Stimulated activated CD8-positive, alpha-beta memory T cell treated with anti-CD3 and anti-CD28 coated beads, Interleukin-7, amount 100 ng/mL, for 48 hours (primary cell): Measurements from ENCODE around the gene MKI67.
"Not testable (repeated sequence)": the region's sequence is repeated elsewhere in the genome, so short reads cannot be mapped to it uniquely, and the experiment has no call there.

ENCODE experiments used
- DNase-seq, 2 donors: peaks; one replicate each; pipeline ENCODE4 v3.0.0-alpha.2; 2020; ENCODE audit warnings: low read depth in 1 of 2; ENCODE audit errors: extremely low read depth in 1 of 2

MKI67 gene

DNA sequence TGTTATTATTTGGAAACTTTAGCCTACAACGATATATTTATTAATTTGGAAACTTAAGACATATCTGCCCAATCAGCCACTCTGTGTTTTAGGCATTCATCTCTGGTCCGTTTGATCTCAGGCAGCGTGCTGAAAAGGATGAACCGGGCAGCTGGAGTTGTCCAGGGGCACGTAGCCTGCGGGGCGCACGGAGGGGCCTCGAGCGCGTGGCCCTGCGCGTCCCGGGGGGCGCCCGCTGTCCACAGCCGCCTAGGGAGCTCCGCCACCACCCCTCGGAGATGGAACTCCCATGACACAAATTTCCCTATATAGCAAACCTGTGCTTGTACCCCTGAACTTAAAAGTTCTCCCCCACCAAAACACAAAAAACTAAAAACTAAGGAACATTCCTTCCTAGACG lies 24.3 kb upstream of the MKI67 start:
- no peak for DNase-seq

DNA sequence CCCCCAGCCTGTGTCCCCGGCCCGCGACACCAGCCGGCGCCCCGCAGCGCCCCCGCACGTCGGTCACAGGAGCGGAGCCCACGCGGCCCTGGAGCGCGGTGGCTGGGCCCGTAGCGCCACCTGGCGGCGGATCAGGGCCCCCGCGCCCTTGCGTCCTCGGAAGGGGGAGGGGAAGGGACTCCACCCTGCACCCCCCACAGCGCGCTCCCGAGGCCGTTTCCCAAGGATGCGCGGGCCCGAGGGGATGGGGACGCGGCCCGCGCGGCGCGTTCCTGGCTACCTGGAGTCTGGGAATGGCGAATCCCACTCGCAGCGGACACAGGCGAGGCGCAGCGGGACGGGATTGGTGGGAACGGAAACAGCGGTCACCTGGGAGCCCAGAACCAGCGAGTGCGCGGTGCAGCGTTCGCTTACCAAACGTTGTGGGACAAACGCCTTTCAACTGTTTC lies 23.8 kb upstream of the MKI67 start:
- DNase-seq = peak; percentile 31 to 53

DNA sequence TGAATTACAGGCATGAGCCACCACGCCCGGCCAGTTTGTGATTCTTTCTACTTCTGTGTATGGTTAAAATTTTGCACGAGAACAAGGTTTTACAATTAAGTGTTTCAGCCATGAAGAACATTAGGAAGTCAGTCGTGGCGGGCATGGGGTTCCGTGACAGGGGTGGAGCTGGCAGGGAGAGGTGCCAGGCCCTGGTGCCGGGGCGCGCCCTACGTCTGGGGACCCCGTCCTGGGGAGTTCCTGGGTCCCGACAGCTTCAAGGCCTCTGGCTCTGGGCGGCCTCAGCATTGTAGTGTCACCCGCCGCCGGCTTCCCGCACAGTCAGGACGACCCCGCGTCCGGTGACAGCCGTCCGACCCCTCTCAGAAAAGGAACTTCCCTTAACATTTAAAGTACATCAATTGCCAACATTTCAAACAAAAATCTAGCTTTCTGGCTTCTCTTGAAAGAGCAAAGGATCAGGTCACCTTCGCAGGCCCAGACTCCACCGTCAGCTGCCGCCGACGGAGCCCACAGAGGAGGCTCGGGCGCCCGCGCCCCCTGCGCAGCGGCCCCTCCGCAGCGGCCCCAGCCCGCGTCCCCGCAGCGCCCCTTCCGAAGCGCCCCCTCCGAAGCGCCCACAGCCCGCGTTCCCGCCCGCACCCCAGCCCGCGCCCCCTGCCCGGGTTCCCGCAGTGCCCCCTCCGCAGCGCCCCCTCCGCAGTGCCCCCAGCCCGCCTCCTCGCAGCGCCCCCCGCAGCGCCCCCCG lies 23.2 kb upstream of the MKI67 start:
- no peak for DNase-seq

DNA sequence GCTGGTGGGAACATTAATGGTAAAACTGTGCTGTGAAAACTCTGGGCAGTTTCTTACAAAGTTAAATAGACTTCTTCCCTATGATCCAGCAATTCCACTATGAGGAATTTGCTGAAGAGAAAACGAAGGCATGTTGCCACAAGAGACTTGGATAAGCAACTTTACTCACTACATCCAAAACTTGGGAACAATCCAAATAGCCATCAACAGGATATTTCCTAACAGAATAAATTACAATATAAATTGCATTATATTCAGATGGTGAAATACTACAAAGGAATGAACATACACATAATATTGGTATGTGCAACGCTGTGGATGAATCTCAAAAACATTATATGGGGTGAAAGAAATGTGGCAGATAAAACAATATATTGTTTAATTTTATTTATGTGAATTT lies 21.4 kb upstream of the MKI67 start:
- DNase-seq = no peak

DNA sequence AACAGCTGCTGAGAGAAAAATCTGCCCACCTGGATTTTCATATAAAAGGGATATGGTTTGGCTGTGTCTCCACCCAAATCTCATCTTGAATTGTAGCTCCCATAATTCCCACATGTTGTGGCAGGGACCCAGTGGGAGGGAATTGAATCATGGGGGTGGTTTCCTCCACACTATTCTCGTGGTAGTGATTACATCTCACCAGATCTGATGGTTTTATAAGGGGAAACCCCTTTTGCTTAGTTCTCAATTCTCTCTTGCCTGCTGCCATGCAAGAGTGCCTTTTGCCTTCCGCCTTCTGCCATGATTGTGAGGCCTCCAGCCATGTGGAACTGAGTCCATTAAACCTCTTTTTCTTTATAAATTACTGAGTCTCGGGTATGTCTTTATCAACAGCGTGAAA lies 20.8 kb upstream of the MKI67 start:
- no peak for DNase-seq

DNA sequence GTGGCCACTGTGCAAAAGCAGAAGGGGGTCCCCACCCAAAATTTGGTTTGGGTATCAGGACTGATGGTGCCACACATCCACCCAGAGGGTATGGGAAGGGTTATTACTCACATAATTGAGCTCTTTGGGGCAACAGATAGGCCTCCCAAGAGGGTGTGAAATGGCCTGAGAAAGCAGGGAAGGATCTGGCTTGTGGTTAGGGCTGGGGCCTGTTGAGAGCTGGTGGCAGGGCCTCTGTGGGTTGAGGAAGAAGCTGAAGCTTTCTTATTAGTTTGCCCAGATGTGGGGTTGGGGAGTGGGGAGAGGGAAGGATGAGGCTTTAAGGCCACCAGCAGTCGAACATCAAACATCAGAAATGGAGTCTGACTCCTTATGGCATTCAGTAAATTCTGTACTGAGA lies 18.3 kb upstream of the MKI67 start:
- no peak for DNase-seq

DNA sequence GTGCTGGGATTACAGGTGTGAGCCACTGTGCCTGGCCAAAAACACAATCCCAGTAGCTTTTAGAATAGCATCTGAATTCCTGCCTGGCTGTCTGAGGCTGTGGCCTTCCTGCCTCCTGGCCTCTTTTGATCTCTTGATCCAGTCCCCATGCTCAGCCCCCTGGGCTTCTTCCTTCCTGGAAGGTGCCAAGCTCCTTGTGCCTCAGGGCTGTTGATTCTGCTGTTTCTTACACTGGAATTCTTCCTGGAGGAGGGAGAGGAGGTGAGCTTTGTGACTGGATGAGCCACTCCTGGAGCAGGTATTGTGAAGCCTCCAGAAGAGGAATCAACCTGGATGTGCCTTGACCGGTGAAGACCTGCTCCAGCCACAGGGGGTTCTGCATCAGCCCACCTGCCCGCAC lies 17.3 kb upstream of the MKI67 start:
- no peak for DNase-seq

DNA sequence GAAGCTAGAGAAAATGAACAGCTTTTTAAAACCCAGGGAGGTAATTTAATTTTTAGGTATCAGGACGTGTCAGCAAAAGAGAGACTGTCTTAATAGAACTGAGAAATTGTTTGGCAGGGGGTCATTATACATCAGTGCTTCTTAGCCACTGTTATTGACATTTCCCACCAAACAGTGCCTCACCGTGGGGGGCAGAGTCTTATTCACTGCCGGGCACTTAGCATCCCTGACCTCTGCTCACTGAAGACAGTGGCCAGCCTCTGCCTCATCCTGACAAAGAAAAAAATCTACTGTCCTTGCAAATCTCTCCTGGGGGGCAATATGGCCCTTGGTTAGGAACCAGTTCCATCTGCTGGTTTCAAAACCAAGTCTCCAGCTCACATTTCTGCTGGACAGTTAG lies 14.2 kb upstream of the MKI67 start:
- no peak for DNase-seq

DNA sequence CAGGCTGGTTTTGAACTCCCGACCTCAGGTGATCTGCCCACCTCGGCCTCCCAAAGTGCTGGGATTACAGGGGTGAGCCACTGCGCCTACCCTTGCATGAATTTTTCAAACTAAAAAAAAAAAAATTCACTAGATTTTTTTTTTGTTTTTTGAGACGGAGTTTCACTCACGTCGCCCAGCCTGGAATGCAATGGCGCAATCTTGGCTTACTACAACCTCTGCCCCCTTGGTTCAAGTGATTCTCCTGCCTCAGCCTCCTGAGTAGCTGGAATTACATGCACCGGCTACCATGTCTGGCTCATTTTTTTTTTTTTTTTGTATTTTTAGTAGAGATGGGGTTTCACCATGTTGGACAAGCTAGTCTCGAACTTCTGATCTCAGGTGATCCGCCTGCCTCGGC lies 12.2 kb upstream of the MKI67 start:
- DNase-seq = not testable (repeated sequence)

DNA sequence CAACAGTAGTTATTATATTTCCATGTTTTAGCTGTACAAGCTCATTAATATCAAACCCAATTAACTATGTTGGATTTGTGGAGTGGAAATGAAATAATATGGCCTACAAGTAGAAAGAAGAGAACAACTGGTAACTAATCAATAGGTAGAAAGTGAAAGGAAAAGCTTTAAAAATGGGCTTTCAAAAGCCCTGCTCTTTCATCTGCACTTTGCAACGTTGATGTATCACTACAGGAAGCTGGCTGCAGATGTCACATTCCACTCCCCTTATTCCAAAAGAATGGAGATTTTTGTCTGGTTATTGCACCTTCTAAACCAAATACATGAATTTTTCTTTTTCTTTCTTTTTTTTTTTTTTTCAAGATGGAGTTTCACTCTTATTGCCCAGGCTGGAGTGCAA lies 11.7 kb upstream of the MKI67 start:
- DNase-seq = no peak

DNA sequence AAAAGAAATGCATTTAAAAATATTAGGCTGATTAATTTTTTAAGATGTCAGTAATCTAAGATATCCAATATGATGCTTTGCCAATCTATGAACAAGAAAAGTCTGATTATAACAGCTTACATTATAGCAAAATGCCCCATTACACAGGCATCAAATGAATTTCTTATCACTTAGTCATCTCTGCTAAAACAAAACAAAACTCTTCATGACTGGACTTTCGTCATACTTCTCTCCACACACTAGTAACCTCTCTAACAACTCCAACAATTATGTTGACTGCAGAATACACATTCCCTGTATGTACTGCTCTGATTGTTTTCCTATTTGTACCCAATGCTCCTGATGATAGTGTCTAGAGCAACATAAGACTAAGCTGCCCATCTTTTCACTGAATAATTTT lies 3.8 kb upstream of the MKI67 start:
- DNase-seq = no peak

DNA sequence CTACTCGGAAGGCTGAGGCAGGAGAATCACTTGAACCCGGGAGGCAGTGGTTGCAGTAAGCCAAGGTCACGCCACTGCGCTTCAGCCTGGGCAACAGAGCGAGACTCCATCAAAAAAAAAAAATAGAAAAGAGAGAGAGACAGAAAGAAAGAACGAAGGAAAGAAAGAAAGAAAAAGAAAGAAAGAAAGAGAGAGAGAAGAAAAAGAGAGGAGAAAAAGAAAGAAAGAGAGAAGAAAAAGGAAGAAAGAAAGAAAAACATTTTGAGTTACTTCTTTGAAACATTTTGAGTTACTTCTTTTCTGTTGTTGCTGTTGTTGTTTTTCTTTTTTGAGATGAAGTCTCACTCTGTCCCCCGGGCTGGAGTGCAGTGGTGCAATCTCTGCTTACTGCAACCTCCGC lies 2.4 kb upstream of the MKI67 start:
- DNase-seq = no peak

DNA sequence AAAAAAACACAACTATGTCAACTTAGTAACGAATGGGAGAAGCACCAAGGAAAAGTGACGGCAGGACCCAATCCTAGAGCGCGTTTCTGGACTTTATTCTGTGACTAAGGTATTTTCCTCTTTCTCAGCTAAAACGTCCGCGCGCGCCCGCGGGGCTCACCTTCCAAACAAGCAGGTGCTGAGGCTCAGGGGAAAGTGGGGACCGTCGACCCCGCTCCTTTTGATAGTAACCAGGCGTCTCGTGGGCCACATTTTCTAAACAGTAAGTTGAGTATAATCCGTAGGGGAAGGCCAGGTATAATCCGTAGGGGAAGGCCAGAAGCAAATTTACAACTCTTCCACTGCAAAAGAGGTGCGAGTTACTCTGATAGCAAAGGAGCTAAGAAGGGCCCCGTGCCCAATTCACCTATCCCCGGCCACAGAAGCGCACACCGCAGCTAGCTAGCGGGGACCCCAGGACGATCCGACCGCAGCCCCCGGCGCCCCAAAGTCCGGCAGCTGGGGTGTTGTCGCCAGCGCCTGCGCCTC lies 743 bp downstream of the MKI67 start:
- no peak for DNase-seq

DNA sequence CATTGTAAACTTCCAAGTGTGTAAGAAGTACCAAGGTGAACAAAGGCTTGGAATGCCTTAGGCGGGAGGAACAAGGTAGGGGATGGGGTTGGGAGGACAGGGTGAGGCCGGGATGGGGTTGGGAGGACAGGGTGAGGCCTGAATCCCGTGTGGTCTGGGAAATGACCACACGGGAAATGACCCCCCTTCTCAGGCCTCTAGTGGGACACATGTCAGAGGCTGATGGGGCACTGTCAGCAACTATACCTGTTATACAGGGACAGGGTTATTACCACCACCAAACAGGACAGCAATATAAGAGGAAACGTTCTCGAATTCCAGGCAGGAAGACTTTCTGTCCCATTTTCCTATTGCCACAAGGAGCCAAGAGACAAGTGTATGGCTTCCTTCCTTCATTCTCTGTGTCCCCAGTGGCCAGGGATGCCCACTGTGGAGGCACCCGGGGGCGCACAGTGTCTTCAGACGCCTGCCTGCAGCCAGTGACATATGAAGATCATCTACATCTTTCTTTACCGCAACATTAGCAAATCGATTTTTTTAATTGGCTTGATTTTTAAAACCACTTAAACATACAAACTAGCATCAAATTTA lies 1.3 kb downstream of the MKI67 start:
- no peak for DNase-seq

DNA sequence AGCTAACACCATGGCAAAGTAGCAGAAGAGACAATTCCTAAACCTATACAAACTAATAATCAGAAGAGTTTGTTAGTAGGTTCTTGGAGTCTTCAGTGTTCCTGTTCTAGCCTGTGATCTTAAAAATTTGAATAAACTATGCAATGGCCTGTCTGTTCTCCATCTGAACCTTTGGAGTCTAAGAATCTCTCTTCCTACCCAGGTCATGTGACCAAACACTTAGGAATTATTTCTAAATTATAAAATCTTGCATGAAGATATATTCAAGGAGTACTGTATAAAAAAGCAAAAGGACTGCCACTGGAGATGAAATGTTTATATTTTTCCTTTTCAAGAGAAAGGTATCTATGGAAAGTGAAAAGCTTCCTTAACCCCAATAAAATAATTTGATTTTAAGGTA lies 2.4 kb downstream of the MKI67 start:
- DNase-seq = no peak

DNA sequence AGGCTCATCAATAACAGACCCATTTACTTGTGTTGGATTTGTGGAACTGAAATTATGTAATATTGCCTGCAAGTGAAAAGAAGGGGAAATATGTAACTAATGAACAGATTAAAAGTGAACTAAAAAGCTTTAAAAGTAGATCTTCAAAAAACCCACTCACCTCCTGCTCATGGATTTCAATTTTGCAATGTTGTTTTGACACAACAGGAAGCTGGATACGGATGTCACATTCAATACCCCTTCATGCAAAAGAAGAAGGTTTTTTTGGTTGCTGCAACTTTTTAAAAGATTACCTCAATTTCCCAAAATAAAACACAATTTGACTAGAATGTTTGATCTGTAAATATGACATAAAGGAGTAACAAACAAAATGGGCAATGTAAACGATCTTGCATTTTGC lies 3.3 kb downstream of the MKI67 start:
- DNase-seq = no peak

DNA sequence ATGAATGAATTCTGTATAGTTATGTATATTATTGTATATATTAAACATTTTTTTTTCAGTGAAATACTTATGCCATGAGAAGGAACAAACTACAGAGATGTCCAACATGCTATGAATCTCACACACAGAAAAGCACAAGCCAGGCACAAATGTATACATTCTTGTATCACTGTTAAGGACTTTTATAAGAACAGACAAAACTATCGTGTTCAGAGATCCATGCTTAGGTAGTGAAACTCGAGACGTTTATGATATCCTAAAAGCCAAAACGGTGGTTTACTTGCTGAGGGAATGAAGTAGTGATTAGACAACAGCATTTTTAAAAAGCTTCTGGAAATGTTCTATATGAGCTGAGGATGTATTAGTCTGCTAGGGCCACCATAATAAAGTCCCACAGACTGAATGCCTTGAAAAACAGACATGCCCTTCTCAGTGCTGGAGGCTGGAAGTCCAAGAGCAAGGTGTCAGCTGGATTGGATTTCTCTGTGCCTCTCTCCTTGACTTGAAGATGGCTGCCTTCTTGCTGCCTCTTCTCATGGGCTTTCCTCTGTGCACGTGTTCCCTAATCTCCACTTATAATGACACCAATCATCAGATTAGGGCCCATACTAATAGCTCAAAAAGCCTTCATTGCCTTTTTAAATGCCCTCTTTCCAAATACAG lies 4.3 kb downstream of the MKI67 start:
- no peak for DNase-seq

DNA sequence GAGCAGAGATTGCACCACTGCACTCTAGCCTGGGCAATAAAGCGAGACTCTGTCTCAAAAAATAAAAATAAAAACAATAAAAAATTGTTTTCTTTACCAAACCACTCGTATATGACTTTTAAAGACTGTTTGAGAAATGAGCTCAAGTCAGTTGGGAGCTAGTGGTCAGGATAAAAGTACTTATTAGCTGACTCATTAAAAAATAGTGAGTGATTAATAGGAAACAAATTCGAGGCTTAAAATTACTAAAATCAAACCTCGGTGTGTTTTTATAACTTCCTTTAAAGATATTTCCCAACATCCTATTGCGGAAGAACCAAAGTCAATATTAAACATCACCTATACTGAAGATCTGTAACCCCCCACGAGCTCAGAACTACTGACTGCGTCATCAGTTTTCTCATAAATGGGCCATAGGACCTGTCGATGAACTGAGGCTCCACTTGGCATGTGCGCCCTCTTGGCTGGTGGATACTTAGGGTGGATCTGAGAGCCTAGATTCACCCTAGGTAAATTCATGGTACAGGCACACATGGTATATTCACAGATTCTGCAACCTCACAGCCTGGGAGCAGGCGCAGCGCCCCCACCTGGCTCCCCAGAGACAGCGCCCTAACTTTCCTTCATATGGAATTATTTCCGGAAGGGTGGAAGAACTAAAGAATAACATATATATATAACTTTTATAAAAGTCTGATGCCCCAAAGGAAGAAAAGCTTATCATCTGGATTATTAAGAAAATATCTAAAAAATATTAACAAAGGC lies 9.2 kb downstream of the MKI67 start:
- no peak for DNase-seq

DNA sequence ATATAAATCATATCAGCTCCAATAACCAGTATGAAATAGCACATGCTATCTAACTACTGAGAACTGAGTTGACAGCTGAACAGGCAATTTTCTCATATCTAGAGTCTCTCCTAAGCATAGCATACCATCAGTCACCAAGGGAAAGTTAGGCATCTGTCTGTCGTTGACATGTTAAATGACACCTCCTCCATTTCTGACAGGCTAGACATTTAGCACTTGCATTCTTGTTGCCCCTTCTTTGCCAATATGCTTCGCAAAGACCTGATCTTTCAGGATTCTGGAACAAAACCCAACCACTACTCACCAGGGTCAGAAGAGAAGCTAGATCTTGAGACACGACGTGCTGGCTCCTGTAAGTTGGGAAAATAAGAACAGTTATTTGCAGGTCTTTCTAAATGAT lies 10.0 kb downstream of the MKI67 start:
- DNase-seq = no peak

DNA sequence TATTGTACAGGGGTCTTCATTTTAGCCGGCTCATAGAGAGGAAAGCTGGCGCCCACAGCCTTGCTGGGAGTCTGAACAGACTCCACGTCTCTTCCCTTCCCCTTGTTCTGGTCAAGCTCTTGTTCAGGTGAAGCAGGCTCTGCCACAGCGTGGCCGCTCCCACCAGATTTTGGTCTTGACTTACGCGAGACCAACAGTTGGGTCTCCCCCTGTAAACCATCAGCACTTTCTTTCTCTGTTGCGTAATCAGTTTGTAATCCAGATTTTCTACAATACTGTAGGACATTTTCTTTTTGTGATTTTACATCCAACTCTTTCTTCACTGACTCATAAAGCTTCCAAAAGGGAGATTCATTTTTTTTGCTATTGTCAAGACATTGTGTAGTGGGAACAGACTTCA lies 10.9 kb downstream of the MKI67 start:
- no peak for DNase-seq

DNA sequence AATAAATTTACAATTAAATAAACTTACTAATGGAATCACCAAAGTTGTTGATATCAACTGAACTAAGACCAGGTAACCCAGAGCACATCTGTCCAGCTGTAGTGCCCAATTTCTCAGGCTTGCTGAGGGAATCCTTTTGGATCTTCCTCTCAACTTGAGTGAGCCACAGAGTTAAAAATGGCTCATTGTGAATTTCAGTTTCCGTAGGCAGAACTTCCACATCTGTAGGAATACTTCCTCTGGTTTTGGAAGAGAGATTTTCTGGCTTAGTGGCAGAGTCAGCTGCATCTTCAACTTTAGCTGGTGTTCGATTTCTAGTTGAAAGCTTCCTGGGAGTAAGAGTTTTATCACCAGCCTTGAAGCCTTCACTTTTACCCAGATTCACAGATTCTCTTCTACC lies 11.3 kb downstream of the MKI67 start:
- DNase-seq = no peak
